GM12874 (cell line): Measurements from ENCODE around the gene DAAM1.

Experiments
- CTCF ChIP-seq: IDR thresholded peaks from 2 replicates; pipeline ENCODE4 v1.5.1; 2011; ENCODE audit warnings: low read depth, mild to moderate bottlenecking, control low read depth, low read length, moderate library complexity; ENCODE audit not compliant: insufficient read depth

DAAM1 gene

DNA sequence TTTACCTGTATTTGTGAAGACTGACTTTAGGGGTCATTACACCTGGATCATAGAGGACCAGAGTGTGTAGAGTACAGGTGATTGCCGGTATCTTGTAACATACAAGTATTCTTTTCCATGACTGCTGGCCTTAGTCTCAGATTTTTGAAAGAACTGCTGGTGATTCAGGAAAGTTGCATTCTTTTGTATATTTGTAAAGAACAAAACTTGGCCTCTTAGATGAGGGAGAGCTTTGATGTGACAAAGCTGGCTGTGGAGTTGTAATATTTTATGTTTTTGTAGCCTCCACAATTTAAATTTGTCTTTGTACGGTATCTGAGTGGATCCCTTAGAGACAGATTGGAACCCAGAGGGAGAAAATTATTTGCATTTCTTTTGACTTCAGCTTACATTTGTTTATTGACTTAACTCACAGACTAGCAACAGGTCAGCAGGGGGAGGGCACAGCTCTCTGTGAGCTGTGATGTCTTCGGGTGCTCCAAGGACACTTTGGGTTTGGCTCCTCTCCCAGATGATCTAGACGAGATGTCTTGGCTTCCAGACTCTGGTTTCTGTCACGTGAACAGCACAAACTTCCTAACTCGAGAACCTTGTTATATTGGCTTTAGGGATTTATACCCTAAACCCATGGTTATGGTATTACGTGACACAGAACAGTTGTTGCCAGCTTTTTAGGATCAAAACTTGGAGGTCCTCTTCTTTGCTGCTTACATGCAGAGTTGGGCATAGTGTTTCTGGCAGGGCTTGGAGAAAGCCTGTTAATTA, 65.9 kb downstream of the DAAM1 start:
- no peak for TF ChIP-seq CTCF

- TF ChIP-seq CTCF, result no peak
Measured at GRCh38 chr14:59254911-59255545, 66.6 kb downstream of the DAAM1 start.

DNA sequence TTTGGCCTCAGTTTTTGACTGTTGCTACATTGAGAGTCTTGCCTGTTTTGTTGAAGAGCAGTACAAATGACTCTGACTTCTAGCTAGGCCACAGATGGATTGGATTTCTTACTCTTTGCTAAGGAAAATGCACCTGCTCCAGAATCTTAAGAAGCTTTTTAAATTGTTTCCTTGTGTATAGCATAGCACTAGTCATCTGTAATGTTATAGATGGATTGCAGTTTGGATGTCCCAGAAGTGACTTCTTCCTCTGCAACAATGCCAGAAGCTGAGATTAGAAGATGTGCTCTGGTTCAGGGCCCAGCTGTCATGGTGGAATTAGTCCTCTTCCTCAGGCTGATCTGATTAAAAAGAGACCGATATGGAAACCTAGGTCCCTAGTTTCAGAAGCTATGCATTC, 67.9 kb downstream of the DAAM1 start:
- TF ChIP-seq CTCF, result no peak

DNA sequence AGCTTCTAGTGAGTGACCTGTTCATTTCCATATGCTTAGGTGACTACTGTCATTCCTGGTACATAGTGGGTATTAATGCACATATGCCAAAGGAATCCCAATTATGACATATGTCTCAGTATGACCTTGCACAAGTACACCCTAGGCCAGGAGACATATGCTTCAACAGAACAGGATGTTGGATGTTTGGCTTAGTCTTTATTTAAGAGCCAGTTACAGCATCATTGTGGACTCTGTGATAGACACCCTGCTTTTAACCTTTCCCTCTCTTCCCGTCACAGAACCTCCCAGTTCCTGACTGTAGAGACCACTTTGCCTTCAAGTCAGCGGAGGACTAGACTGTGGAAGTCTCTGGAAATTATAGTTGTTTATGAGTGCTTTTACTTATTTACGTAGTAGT, 72.9 kb downstream of the DAAM1 start:
- TF ChIP-seq CTCF, result no peak

DNA sequence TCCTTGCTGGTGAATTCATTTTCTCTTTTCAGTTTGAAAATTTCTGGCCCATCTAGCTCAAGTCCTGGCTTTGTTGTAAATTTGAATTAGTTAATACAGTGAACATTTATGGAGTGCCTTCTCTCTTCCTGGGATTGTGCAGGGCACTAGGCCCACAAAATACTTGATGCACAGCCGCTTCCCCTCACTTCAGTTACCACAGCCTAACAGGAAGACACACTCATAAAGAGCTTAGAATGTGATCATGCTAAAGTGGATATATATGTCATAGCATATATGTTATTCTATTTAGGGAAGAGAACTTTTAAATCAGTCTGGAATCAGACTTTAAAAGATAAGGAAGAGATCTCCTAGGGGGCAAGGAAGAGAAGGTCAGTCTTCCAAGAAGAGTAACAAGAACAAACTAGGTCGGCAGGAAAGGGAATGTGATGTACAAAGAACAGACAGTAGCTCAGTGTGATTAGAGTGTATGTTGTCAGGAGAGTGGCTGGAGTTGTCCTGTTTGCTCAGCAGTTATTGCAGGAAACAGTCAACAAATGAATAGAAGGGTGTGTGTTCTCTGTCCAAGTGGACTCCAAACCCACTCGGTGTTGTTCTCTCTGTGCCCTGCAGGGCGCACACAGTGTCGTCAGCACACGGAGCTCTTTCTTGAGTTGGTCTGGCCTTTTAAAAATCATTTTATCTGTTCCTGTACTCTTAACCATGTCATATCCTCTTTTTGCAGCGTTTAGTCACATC, 74.4 kb downstream of the DAAM1 start:
- peak; percentile 32; the same call in 1 of the 2 replicates for TF ChIP-seq CTCF

DNA sequence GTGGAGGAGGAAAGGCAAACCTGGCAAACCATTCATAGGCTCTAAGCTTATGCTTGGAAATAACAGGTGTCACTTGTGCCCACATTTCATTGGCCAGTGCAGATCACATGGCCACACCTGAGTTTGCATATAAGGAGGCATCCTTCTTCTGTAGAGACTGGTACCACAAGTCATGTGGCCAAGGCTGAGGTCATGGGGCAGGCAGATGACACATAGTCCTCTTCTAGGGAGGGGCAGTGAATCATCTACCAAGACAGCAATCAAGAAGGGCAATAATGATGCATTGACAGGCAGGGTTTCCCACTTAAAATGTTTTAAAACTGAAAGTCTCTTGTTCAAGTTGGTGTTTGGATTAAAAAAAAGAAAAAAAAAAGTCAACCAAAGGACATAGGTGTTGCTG, 77.3 kb downstream of the DAAM1 start:
- no peak for TF ChIP-seq CTCF

- no peak for TF ChIP-seq CTCF
Measured at GRCh38 chr14:59267046-59267445, 78.6 kb downstream of the DAAM1 start.
